Fibroblast of skin of abdomen (primary cell): ENCODE data around the gene UGGT2.
"Not testable (repeated sequence)": the region's sequence is repeated elsewhere in the genome, so short reads cannot be mapped to it uniquely, and the experiment has no call there.

Experiments
- DNase-seq: peaks from one replicate; pipeline ENCODE4 v3.0.0-alpha.2; 2013

UGGT2 gene

DNA sequence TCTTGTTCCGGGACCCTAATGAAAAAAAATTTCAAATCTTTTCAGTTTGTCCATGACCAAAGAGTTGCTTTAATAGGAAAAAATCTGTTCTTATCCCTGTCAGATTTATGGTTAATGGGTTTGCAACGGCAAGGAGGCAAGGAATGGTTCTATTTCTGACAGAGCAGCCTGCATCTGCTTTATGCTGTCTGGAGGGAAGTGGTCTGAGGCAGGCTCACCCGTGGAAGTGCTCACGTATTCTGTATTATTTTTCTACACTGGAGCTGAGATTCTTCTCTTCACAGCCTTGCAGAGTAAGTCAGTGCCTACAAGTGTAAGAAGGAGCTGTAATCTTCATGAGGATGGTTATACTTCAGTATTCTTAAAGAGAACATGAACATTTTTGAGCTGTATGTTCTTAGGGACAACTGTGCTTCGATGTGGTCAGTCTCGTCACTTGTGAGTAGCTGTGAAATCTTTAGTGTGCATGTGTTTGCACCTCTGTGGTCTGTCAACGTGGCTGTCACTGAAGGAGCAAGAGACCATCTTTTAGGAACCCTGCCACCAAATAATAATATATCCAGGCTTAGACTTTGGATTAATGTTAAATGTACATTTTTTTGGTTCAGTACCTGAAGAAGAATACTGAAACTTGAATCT, 262.0 kb downstream of the UGGT2 start:
- no peak for DNase-seq

GRCh38 chr13:95789315-95789714, 263.9 kb downstream of the UGGT2 start:
- DNase-seq = not testable (repeated sequence)

DNA sequence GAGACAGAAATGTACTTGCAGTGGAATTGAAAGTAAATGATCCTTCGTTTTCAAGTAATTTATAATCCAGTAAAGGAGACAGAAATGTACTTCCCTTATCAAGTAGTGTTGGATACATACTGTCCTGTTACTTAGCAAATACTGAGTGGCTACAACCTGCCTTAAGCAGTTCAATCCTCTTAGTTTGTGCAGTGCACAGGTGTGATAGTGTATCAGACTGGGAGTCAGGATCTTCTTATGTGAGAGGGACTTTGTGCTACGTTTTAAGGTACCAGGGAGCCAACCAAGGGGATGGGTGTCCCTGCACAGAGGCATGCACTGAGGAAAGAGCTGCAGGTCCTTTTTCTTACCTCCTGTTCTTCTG, 265.1 kb downstream of the UGGT2 start:
- DNase-seq = no peak

DNA sequence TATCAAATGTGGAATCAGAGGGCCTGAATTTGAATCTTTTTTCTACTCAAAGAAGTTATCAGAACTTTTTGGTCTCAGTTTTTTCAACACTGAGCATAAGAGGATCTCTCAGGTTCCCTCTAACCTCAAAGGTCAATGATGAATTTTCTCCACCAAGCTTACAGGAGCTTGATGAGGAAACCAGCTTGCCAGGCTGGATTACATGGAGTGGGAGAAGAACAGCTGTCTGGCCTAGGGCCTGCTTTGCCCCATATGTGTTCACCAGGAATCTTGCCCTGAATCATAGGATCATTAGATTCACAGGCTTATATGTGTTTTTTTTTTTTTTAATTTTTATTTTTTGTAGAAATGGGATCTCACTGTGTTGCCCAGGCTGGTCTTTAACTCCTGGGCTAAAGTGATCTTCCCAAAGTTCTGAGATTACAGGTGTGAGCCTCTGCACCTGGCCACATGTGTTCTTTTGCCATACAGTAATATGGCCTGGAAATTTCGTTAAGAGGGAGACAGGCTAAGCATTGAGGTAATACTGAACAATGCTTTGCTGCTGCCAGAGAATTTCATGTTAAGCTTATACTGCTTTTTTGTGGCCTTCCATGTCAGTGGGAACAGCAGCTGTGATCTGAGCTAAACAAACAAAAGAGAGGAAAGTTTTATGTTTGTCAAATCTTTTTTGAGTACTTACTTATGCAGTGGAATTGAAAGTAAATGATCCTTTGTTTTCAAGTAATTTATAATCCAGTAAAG, 265.7 kb downstream of the UGGT2 start:
- no peak for DNase-seq

GRCh38 chr13:95784900-95785290, 268.3 kb downstream of the UGGT2 start:
- peak; percentile 51 for DNase-seq

DNA sequence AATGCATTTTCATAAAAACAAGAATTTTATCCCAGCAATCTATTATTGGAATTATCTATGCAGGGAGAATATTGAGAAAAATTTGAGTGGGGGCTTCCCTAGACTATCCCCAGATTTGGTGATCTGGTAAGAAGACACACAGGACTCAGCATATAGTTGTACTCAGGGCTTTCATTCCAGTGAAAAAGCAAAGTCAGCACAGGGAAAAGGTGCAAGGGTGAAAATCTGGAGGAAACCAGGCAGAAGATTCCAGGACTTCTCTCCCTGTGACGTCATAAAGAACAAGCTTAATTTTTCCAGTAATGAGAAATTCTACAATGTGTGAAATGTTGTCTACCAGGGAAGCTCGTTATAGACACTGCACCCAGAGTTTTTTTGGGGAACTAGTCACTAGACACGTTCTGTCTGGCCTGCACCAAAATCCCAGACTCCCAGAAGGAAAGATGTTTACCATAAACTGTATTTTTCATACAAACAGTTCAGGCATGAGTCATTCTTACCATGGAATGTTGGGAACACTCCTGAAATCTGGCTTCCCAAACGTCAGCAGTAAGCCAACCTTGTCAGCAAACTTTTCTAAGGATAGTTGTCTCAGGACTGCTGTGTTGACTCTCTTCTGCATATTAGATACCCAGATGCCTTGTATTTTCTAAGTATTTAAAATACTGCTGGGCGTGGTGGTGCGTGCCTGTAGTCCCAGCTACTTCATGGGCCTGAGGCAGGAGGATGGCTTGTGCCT, 268.9 kb downstream of the UGGT2 start:
- DNase-seq = peak; percentile 87

- no peak for DNase-seq
Observed at GRCh38 chr13:95783747-95784146, 269.5 kb downstream of the UGGT2 start.

GRCh38 chr13:95781940-95782339, 271.3 kb downstream of the UGGT2 start:
- DNase-seq = not testable (repeated sequence)

DNA sequence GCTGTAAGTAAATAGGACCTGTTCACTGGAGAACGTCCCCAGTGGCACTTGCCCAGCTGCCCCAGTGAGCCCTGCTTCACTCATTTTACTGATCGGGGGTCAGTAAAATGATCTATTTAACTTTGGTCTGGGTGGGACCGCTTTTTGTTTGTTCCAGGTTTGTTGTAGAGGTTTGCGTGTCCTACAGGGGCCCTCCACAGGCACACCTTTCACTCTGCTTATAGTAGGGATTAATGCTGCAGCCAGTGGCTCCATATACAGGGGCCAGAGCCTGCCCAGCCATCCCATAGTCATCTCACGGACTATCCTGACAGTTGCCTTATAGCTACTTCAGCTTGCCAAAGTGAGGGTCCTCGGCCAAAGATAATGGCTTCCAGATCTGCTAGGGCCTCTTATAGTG, 272.2 kb downstream of the UGGT2 start:
- DNase-seq = no peak

GRCh38 chr13:95779522-95779921, 273.7 kb downstream of the UGGT2 start:
- no peak for DNase-seq

GRCh38 chr13:95771905-95772304, 281.3 kb downstream of the UGGT2 start:
- no peak for DNase-seq

GRCh38 chr13:95763601-95764000, 289.6 kb downstream of the UGGT2 start:
- DNase-seq = no peak

GRCh38 chr13:95762626-95763025, 290.6 kb downstream of the UGGT2 start:
- DNase-seq = not testable (repeated sequence)

GRCh38 chr13:95756072-95756471, 297.1 kb downstream of the UGGT2 start:
- DNase-seq = peak; percentile 6

GRCh38 chr13:95754069-95754468, 299.1 kb downstream of the UGGT2 start:
- DNase-seq = no peak

DNA sequence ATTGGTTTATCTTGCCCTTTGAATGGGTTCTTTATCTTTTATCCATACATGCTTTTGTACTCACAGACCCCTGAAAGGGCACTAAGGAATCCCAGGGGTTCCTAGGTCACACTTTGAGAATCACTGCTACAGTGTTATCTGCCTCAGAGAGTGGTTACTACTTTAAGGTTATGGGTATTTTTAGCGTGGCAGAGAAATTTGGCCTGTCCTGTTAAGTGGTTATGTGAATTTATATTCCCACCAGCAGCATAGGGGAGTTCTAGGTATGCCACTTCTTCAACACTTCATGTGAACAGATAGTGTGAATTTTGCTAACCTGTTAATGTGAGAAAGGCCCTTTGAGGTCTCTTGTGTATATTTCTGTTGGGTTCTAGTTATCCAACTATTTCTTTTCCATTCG, 300.5 kb downstream of the UGGT2 start:
- DNase-seq = no peak
